Right lung (tissue), 5 donors: ENCODE measurements around the gene MEX3C. TPM values are rescaled to one million over a fixed set of nuclear protein-coding genes. Genes with fewer than 3 reads are reported as not detected.

Experiments used
- DNase-seq, 2 donors: peaks; one replicate each; pipeline ENCODE4 v3.0.0-alpha.2; 2013
- polyA plus RNA-seq, 5 donors: library from polyadenylated mRNA; unstranded; fragments of 120-200 nt; gene quantifications; one replicate each; pipeline versions ENCODE4 v1.2.1 to v1.2.3, GENCODE V29; 2013; ENCODE audit warnings: inconsistent platforms in 1 of 5, low replicate concordance in 1 of 5; ENCODE audit not compliant: insufficient read length in 5 of 5, insufficient read depth in 1 of 5

MEX3C gene
- polyA plus RNA-seq, 5 donors: 51.9 to 78.2 (median 69.8) TPM

GRCh38 chr18:51193621-51194287 lies 3.7 kb downstream of the MEX3C start:
- no peak for DNase-seq

GRCh38 chr18:51192696-51193095 lies 4.8 kb downstream of the MEX3C start:
- DNase-seq: no peak

- no peak for DNase-seq
Observed at GRCh38 chr18:51192026-51192425, 5.5 kb downstream of the MEX3C start.

- DNase-seq: no peak
Observed at GRCh38 chr18:51191128-51191717, 6.3 kb downstream of the MEX3C start.

GRCh38 chr18:51190000-51190399 lies 7.5 kb downstream of the MEX3C start:
- no peak for DNase-seq

- no peak for DNase-seq
Observed at GRCh38 chr18:51188024-51188701, 9.3 kb downstream of the MEX3C start.

- no peak for DNase-seq
Observed at GRCh38 chr18:51185075-51185474, 12.4 kb downstream of the MEX3C start.

- no peak for DNase-seq
Observed at GRCh38 chr18:51184091-51184457, 13.4 kb downstream of the MEX3C start.

GRCh38 chr18:51183372-51184090 lies 13.9 kb downstream of the MEX3C start:
- no peak for DNase-seq

GRCh38 chr18:51182824-51183223 lies 14.7 kb downstream of the MEX3C start:
- no peak for DNase-seq

GRCh38 chr18:51171625-51172259 lies 25.7 kb downstream of the MEX3C start:
- no peak for DNase-seq

GRCh38 chr18:51171223-51171622 lies 26.3 kb downstream of the MEX3C start:
- DNase-seq: no peak

- DNase-seq: no peak
Observed at GRCh38 chr18:51170664-51171063, 26.8 kb downstream of the MEX3C start.

- DNase-seq: no peak
Observed at GRCh38 chr18:51169731-51170130, 27.8 kb downstream of the MEX3C start.

GRCh38 chr18:51168960-51169662 lies 28.4 kb downstream of the MEX3C start:
- DNase-seq: no peak

- no peak for DNase-seq
Observed at GRCh38 chr18:51168026-51168742, 29.3 kb downstream of the MEX3C start.

- DNase-seq: no peak
Observed at GRCh38 chr18:51165296-51165695, 32.2 kb downstream of the MEX3C start.

- DNase-seq: no peak
Observed at GRCh38 chr18:51164761-51165281, 32.7 kb downstream of the MEX3C start.

- no peak for DNase-seq
Observed at GRCh38 chr18:51164342-51164741, 33.1 kb downstream of the MEX3C start.

- no peak for DNase-seq
Observed at GRCh38 chr18:51163543-51163942, 33.9 kb downstream of the MEX3C start.

- DNase-seq: no peak
Observed at GRCh38 chr18:51162617-51163016, 34.9 kb downstream of the MEX3C start.
